Activated B cell treated with CpG ODN at 0.5 μM for 24 hours (primary cell): Measurements from ENCODE around the gene PTCD2. TPM values are rescaled to one million over a fixed set of nuclear protein-coding genes. Genes with fewer than 3 reads are reported as not detected.
A peak's percentile ranks its signal among the peaks of the same experiment; 100 is the strongest.

ENCODE experiments used
- ATAC-seq: fragments of 200-7000 bp; cut with Tn5 transposase; one replicate; pipeline ENCODE4 v1.10.0; 2021; ENCODE audit warnings: low read depth, mild to moderate bottlenecking, moderate library complexity
- CTCF ChIA-PET: fragments of 350-600 bp; sonication (Branson Sonifier 250); formaldehyde crosslinking; loops from one replicate; lab custom pipeline; 2021; ENCODE audit warnings: antibody characterized with exemption; lab: Charles Lee
- POLR2A ChIA-PET: fragments of 350-600 bp; sonication (Branson Sonifier 250); formaldehyde crosslinking; loops from one replicate; lab custom pipeline; 2021; ENCODE audit warnings: antibody characterized with exemption; lab: Charles Lee
- DNase-seq: peaks from one replicate; pipeline ENCODE4 v3.0.0; 2022
- H3K27ac Mint-ChIP-seq: one replicate; pipeline ENCODE4 v1.8.0; 2020; ENCODE audit warnings: mixed read lengths
- H3K27me3 Mint-ChIP-seq: one replicate; pipeline ENCODE4 v1.8.0; 2021; ENCODE audit warnings: mixed read lengths
- H3K36me3 Mint-ChIP-seq: one replicate; pipeline ENCODE4 v1.8.0; 2021; ENCODE audit warnings: low read depth, mixed read lengths
- H3K4me1 Mint-ChIP-seq: one replicate; pipeline ENCODE4 v1.8.0; 2021; ENCODE audit warnings: mixed read lengths
- H3K4me3 Mint-ChIP-seq: one replicate; pipeline ENCODE4 v1.8.0; 2020; ENCODE audit warnings: mild to moderate bottlenecking, mixed read lengths
- H3K9me3 Mint-ChIP-seq: one replicate; pipeline ENCODE4 v1.8.0; 2020; ENCODE audit warnings: mixed read lengths
- intact Hi-C: fragments of 100-400 bp; cut with micrococcal nuclease; formaldehyde crosslinking; loops from one replicate; pipeline ENCODE4 v1.15.1; 2024
- total RNA-seq: library from RNA; stranded (reverse); gene quantifications from 2 replicates; pipeline ENCODE4 v1.2.3, GENCODE V29; 2022
- TF ChIP-seq, protein P1 (sequence below): fragments of 200-600 bp; IDR thresholded peaks from one replicate; pipeline ENCODE4 v1.8.0; 2022; ENCODE audit warnings: antibody characterized with exemption, mild to moderate bottlenecking

PTCD2 gene
- total RNA-seq, 1 donor from 2014 or later, result 8.9 TPM

DNA sequence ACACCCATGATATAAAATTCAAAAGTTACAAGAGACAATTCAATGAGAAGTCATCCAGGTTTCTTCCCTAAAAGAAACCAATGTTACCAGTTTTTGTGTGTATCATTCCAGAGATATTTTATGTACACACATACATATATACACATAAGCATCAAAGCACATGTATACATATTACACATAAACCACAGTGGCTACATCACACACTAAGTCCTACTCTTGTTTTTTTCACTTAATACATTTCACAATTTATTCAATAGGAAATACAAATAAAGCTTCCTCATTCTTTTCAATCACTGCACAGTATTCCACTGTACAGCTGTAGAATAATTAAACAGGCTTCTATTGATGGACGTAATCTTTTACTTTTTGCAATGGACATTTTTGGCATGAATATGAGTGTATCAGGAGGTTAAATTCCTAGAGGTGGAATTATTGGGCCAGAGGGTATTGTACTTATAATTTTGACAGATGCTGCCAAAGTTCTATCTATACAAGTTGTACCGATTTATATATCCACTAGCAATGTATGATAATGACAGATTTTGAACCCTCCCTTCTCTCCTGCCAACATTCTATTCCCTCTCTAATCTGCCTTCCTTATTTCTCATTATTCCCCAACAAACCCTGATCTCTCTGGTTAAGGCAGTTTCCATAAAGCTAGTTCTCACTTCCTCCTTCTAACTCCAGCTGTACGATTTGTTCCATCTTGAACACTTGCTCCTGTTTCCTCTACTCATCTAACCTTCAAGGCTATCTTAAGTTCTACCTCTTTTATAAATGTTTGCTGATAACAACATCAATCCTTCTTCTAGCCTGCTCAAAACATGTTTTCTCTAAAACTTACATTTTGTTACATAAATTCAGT is 35.4 kb upstream of the PTCD2 start:
- H3K4me3 Mint-ChIP-seq, result no peak overlapping the region
- DNase-seq, result no peak
- ChIA-PET CTCF (interaction anchor here (0.8 kb wide), 1 partner anchor 24 kb away, joined by 5 read pairs; no protein-coding TSS in a partner anchor), POLR2A (interaction anchor here (1.2 kb wide), 1 partner anchor 20 kb away, joined by 5 read pairs; no protein-coding TSS in a partner anchor)
- no peaks in the 10 kb centered on the region for H3K9me3 Mint-ChIP-seq
- H3K4me1 Mint-ChIP-seq, result peaks cover 25% of the 10 kb centered on the region
- no peaks in the 10 kb centered on the region for H3K27me3 Mint-ChIP-seq
- TF ChIP-seq, protein P1, sequence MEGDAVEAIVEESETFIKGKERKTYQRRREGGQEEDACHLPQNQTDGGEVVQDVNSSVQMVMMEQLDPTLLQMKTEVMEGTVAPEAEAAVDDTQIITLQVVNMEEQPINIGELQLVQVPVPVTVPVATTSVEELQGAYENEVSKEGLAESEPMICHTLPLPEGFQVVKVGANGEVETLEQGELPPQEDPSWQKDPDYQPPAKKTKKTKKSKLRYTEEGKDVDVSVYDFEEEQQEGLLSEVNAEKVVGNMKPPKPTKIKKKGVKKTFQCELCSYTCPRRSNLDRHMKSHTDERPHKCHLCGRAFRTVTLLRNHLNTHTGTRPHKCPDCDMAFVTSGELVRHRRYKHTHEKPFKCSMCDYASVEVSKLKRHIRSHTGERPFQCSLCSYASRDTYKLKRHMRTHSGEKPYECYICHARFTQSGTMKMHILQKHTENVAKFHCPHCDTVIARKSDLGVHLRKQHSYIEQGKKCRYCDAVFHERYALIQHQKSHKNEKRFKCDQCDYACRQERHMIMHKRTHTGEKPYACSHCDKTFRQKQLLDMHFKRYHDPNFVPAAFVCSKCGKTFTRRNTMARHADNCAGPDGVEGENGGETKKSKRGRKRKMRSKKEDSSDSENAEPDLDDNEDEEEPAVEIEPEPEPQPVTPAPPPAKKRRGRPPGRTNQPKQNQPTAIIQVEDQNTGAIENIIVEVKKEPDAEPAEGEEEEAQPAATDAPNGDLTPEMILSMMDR, result no peak
- ATAC-seq, result no peak
- intact Hi-C loops, result no loop called here
- peaks cover 52% of the 10 kb centered on the region for H3K36me3 Mint-ChIP-seq
- peak overlapping the region; percentile 8 for H3K27ac Mint-ChIP-seq

DNA sequence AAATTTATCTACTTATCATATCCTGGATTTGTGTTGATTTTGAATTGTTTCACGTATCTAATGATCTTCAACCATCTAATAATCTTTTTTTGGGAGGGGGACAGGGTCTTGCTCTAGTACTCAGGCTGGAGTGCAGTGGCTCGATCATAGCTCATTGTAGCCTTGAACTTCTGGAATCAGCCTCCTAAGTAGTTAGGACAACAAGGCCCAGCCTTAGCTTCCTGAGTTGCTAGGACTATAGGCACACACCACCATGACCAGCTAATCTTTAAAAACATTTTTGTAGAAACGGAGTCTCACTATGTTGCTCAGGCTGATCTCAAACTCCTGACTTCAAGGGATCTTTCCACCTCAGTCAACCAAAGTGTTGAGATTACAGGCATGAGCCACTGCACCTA is 34.8 kb upstream of the PTCD2 start:
- no peak overlapping the region for H3K4me3 Mint-ChIP-seq
- POLR2A ChIA-PET, result interaction anchor here (1.4 kb wide), 1 partner anchor 34 kb away, joined by 3 read pairs; the partner anchor contains the start of genes MRPS27 and PTCD2
- H3K4me1 Mint-ChIP-seq, result peaks cover 30% of the 10 kb centered on the region
- peaks cover 53% of the 10 kb centered on the region for H3K36me3 Mint-ChIP-seq
- CTCF ChIA-PET, result interaction anchor here (0.8 kb wide), 1 partner anchor 23 kb away, joined by 5 read pairs; no protein-coding TSS in a partner anchor
- TF ChIP-seq, protein P1, result no peak
- intact Hi-C loops, result no loop called here
- no peaks in the 10 kb centered on the region for H3K9me3 Mint-ChIP-seq
- ATAC-seq (no peak), DNase-seq (no peak)
- H3K27me3 Mint-ChIP-seq, result no peaks in the 10 kb centered on the region
- peak overlapping the region; percentile 8 for H3K27ac Mint-ChIP-seq

DNA sequence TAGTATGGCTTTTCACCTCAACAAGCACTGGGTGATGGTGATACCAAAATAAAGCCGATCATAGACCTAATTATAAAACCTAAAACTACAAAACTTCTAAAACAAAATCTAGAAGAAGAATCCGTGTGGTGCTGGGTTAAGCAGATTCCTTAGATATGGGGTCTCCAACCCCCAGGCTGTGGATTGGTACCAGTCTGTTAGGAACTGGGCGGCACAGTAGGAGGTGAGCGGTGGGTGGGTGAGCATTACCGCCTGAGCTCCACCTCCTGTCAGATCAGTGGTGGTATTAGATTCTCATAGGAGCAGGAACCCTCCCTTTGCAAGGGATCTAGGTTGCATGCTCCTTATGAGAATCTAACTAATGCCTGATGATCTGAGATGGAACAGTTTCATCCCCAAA is 33.4 kb upstream of the PTCD2 start:
- no peak overlapping the region for H3K4me3 Mint-ChIP-seq
- peaks cover 36% of the 10 kb centered on the region for H3K4me1 Mint-ChIP-seq
- ATAC-seq, result no peak
- no peak for DNase-seq
- H3K36me3 Mint-ChIP-seq, result peaks cover 47% of the 10 kb centered on the region
- intact Hi-C loops, result no loop called here
- CTCF ChIA-PET, result no interaction called here
- no peaks in the 10 kb centered on the region for H3K27me3 Mint-ChIP-seq
- no peaks in the 10 kb centered on the region for H3K9me3 Mint-ChIP-seq
- TF ChIP-seq, protein P1, result no peak
- POLR2A ChIA-PET, result interaction anchor here (1.4 kb wide), 1 partner anchor 33 kb away, joined by 3 read pairs; the partner anchor contains the start of genes MRPS27 and PTCD2
- H3K27ac Mint-ChIP-seq, result no peak overlapping the region

DNA sequence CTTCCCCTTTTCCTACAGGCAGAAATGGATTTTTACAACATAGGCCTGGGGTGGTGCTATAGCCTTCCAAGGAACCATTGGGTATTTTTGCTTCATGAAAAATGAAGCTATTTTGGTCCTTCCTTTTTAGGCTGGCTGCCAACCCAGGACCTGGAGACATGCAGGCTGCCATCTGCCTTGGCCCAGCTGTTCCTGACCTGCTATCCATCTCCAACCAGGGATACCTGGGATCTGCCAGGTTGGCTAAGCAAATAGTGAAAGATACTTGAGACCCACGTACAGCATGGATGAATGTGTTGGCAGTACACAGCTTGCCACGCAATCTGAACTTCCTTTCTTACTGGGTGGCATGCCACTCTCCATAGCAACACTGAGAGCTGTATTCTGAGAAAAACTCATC is 31.2 kb upstream of the PTCD2 start:
- no peak overlapping the region for H3K4me3 Mint-ChIP-seq
- H3K27ac Mint-ChIP-seq, result no peak overlapping the region
- CTCF ChIA-PET, result interaction anchor here (1.3 kb wide), 1 partner anchor 11 kb away, joined by 3 read pairs; no protein-coding TSS in a partner anchor
- TF ChIP-seq, protein P1, result no peak
- DNase-seq (no peak), ATAC-seq (no peak)
- H3K27me3 Mint-ChIP-seq, result no peaks in the 10 kb centered on the region
- H3K9me3 Mint-ChIP-seq, result no peaks in the 10 kb centered on the region
- H3K4me1 Mint-ChIP-seq, result peaks cover 51% of the 10 kb centered on the region
- peaks cover 44% of the 10 kb centered on the region for H3K36me3 Mint-ChIP-seq
- POLR2A ChIA-PET, result interaction anchor here (1.0 to 2.1 kb wide), 2 partner anchors 16 to 18 kb away, joined by 5 to 6 read pairs; no protein-coding TSS in a partner anchor
- intact Hi-C loops, result no loop called here
